Keratinocyte (primary cell): Measurements from ENCODE around the gene SELENON. TPM values are rescaled to one million over a fixed set of nuclear protein-coding genes. Genes with fewer than 3 reads are reported as not detected.

ENCODE experiments used
- DNase-seq: peaks from one replicate; pipeline ENCODE4 v3.0.0-alpha.2; 2011; ENCODE audit warnings: low read depth, missing footprints, low spot score
- FAIRE-seq: peaks from 2 replicates; lab custom pipeline; 2011; peaks lifted over from hg19 to GRCh38; lab: Jason Lieb, UNC
- H2AFZ ChIP-seq: 2 replicates; pipeline ENCODE4 v1.6.0; 2012; ENCODE audit warnings: low read length, control low read depth, inconsistent platforms; ENCODE audit not compliant: control insufficient read depth
- H3K27ac ChIP-seq: 2 replicates; pipeline ENCODE4 v1.5.1; 2011; ENCODE audit warnings: low read length; ENCODE audit not compliant: control insufficient read depth, insufficient read depth
- H3K27me3 ChIP-seq: 3 replicates; pipeline ENCODE4 v1.6.0; 2011; ENCODE audit warnings: low read length; ENCODE audit not compliant: control insufficient read depth, insufficient read depth; ENCODE audit errors: extremely low read depth
- H3K36me3 ChIP-seq, 2 experiments: 2 replicates in 1 of 2; 3 replicates in 1 of 2; pipeline ENCODE4 v1.5.1; 2011; ENCODE audit warnings: low read length in 2 of 2, mild to moderate bottlenecking in 1 of 2; ENCODE audit not compliant: control insufficient read depth in 2 of 2, insufficient read depth in 2 of 2; ENCODE audit errors: extremely low read depth in 1 of 2
- H3K4me1 ChIP-seq: 3 replicates; pipeline ENCODE4 v1.5.1; 2011; ENCODE audit warnings: low read length; ENCODE audit not compliant: control insufficient read depth, insufficient read depth; ENCODE audit errors: extremely low read depth
- H3K4me2 ChIP-seq: 3 replicates; pipeline ENCODE4 v1.6.0; 2011; ENCODE audit warnings: low read depth, low read length; ENCODE audit not compliant: control insufficient read depth, insufficient read depth; ENCODE audit errors: extremely low read depth
- H3K4me3 ChIP-seq, 3 experiments: fragments of 200-600 bp in 1 of 3; sonication (generic) in 1 of 3; 2 replicates in 2 of 3; 3 replicates in 1 of 3; pipeline ENCODE4 v1.5.1; 2011 to 2016; ENCODE audit warnings: low read length in 3 of 3, mild to moderate bottlenecking in 3 of 3, control low read depth in 2 of 3, inconsistent platforms in 1 of 3, low read depth in 1 of 3, mixed read lengths in 1 of 3, mixed run types in 1 of 3, moderate library complexity in 1 of 3; ENCODE audit not compliant: control insufficient read depth in 2 of 3, insufficient read depth in 2 of 3; ENCODE audit errors: extremely low read depth in 1 of 3
- H3K79me2 ChIP-seq: 2 replicates; pipeline ENCODE4 v1.6.0; 2012; ENCODE audit warnings: low read length; ENCODE audit not compliant: control insufficient read depth, insufficient read depth
- H3K9ac ChIP-seq: 3 replicates; pipeline ENCODE4 v1.6.0; 2011; ENCODE audit warnings: low read length; ENCODE audit not compliant: control insufficient read depth, insufficient read depth; ENCODE audit errors: extremely low read depth
- H3K9me1 ChIP-seq: 3 replicates; pipeline ENCODE4 v1.6.0; 2011; ENCODE audit warnings: low read length; ENCODE audit not compliant: control insufficient read depth, insufficient read depth; ENCODE audit errors: extremely low read depth
- H3K9me3 ChIP-seq: 2 replicates; pipeline ENCODE4 v1.5.1; 2012; ENCODE audit warnings: low read depth, low read length; ENCODE audit not compliant: control insufficient read depth
- H4K20me1 ChIP-seq: 3 replicates; pipeline ENCODE4 v1.6.0; 2011; ENCODE audit warnings: low read length; ENCODE audit not compliant: control insufficient read depth, insufficient read depth; ENCODE audit errors: extremely low read depth
- EZH2 ChIP-seq: IDR thresholded peaks from one replicate; pipeline ENCODE4 v1.6.1; 2012; ENCODE audit warnings: inconsistent platforms, mild to moderate bottlenecking, low read length, moderate library complexity
- dilution Hi-C: fragments of 300-500 bp; cut with MboI; formaldehyde crosslinking; loops from one replicate; pipeline ENCODE4 v1.7.0; 2020; ENCODE audit warnings: low sequenced_read_pairs; ENCODE audit not compliant: extremely low pct_ligation_motif_present
- polyA plus RNA-seq, 5 experiments: library from polyadenylated mRNA; depleted of rRNA in 3 of 5; stranded (reverse) in 3 of 5; stranded (forward) in 1 of 5; unstranded in 1 of 5; fragments of >200 nt; gene quantifications; 1 replicate in 1 of 5; 2 replicates in 3 of 5; 3 replicates in 1 of 5; pipeline versions ENCODE4 v1.2.1 to v1.2.3, GENCODE V29; 2011 to 2012; ENCODE audit warnings: missing spikeins in 2 of 5, low read depth in 1 of 5, low replicate concordance in 1 of 5
- TF ChIP-seq, protein P1 (sequence below), 3 experiments: IDR thresholded peaks in 1 of 3; conservative IDR thresholded peaks in 1 of 3; optimal IDR thresholded peaks in 1 of 3; 2 replicates in 2 of 3; 3 replicates in 1 of 3; pipeline versions ENCODE3 to v1.5.1; 2011; ENCODE audit warnings: low read length in 3 of 3, mild to moderate bottlenecking in 3 of 3, moderate library complexity in 2 of 3, control low read depth in 1 of 3, inconsistent platforms in 1 of 3; ENCODE audit not compliant: insufficient read depth in 2 of 3; ENCODE audit errors: extremely low read depth in 1 of 3

Gene SELENON
- polyA plus RNA-seq, 1 donor (not counting 4 experiments of a cell fraction or from before 2014, with no cell fraction given): 15.4 TPM

DNA sequence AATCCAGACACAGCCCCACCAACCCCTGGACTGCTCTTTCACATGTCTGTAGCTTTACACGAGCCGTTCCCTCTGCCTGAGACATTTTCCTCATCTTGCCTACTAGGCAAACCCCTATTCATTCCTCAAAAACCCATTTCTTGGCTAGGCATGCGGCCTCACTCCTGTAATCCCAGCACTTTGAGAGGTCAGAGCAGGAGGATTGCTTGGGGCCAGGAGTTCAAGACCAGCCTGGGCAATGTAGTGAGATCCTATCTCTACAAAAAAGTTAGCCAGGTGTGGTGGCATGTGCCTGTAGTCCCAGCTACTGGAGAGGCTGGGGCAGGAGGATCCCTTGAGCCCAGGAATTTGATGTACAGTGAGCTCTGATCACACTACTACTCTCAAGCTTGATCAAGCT is 64.4 kb downstream of the SELENON start:
- TF ChIP-seq EZH2: no peak
- TF ChIP-seq, protein P1, sequence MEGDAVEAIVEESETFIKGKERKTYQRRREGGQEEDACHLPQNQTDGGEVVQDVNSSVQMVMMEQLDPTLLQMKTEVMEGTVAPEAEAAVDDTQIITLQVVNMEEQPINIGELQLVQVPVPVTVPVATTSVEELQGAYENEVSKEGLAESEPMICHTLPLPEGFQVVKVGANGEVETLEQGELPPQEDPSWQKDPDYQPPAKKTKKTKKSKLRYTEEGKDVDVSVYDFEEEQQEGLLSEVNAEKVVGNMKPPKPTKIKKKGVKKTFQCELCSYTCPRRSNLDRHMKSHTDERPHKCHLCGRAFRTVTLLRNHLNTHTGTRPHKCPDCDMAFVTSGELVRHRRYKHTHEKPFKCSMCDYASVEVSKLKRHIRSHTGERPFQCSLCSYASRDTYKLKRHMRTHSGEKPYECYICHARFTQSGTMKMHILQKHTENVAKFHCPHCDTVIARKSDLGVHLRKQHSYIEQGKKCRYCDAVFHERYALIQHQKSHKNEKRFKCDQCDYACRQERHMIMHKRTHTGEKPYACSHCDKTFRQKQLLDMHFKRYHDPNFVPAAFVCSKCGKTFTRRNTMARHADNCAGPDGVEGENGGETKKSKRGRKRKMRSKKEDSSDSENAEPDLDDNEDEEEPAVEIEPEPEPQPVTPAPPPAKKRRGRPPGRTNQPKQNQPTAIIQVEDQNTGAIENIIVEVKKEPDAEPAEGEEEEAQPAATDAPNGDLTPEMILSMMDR (optimal IDR thresholded peaks at IDR 0.05 in 1 of 3, IDR thresholded peaks at IDR 0.05 in 1 of 3, conservative IDR thresholded peaks at IDR 0.05 in 1 of 3; ENCODE audit: extremely low read depth in 1 of 3, insufficient read depth in 2 of 3, low read length in 3 of 3): no peak
- no peaks in the 10 kb centered on the region for H3K9me3 ChIP-seq

DNA sequence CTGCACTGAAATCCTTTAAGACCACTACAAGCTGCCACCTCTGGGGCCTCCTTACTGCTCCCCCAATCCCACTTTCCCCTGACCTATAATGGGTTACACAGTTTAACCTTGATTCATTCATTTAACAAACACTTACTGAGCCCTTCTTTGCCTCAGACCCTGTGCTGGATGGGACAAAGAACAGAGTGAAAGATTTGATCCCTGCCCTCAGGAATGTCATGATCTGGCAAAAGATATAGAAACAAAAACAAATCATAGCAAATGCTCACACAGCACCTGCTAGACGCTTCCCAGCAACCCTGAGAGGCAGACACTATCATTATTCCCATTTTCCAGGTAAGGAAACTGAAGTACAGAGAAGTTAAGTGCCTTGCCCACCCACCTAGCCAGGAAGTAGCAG is 66.3 kb downstream of the SELENON start:
- Histone ChIP-seq H3K4me3 (no peak overlapping the region), H3K9me3 (no peaks in the 10 kb centered on the region), H3K79me2 (no peaks in the 10 kb centered on the region), H4K20me1 (no peaks in the 10 kb centered on the region), H3K27ac (no peak overlapping the region), H3K9ac (no peak overlapping the region), H3K36me3 (peaks cover 24 to 27% of the 10 kb centered on the region in 2 experiments), H3K27me3 (no peaks in the 10 kb centered on the region), H3K4me2 (no peak overlapping the region), H3K4me1 (peaks cover 10% of the 10 kb centered on the region), H2AFZ (no peak overlapping the region), H3K9me1 (no peaks in the 10 kb centered on the region)
- TF ChIP-seq EZH2: no peak
- TF ChIP-seq, protein P1 (optimal IDR thresholded peaks at IDR 0.05 in 1 of 3, IDR thresholded peaks at IDR 0.05 in 1 of 3, conservative IDR thresholded peaks at IDR 0.05 in 1 of 3; ENCODE audit: extremely low read depth in 1 of 3, insufficient read depth in 2 of 3, low read length in 3 of 3): no peak
- FAIRE-seq (no peak), DNase-seq (no peak)
- dilution Hi-C loops: no loop called here

More for the DNA sequence above, 64.4 kb downstream of the SELENON start:
- H3K79me2 ChIP-seq: no peaks in the 10 kb centered on the region
- H3K4me1 ChIP-seq: peaks cover 6% of the 10 kb centered on the region
- FAIRE-seq (no peak), DNase-seq (no peak)
- H3K36me3 ChIP-seq: peaks cover 12 to 22% of the 10 kb centered on the region in 2 experiments
- no peak overlapping the region for H3K27ac ChIP-seq
- H3K4me3 ChIP-seq: no peak overlapping the region
- no peaks in the 10 kb centered on the region for H3K9me1 ChIP-seq
- dilution Hi-C loops: no loop called here
- H3K4me2 ChIP-seq: no peak overlapping the region
- no peaks in the 10 kb centered on the region for H4K20me1 ChIP-seq
- no peak overlapping the region for H3K9ac ChIP-seq
- no peak overlapping the region for H2AFZ ChIP-seq
- no peaks in the 10 kb centered on the region for H3K27me3 ChIP-seq
